ENCODE data around the gene DNAH10.

Gene DNAH10

DNA sequence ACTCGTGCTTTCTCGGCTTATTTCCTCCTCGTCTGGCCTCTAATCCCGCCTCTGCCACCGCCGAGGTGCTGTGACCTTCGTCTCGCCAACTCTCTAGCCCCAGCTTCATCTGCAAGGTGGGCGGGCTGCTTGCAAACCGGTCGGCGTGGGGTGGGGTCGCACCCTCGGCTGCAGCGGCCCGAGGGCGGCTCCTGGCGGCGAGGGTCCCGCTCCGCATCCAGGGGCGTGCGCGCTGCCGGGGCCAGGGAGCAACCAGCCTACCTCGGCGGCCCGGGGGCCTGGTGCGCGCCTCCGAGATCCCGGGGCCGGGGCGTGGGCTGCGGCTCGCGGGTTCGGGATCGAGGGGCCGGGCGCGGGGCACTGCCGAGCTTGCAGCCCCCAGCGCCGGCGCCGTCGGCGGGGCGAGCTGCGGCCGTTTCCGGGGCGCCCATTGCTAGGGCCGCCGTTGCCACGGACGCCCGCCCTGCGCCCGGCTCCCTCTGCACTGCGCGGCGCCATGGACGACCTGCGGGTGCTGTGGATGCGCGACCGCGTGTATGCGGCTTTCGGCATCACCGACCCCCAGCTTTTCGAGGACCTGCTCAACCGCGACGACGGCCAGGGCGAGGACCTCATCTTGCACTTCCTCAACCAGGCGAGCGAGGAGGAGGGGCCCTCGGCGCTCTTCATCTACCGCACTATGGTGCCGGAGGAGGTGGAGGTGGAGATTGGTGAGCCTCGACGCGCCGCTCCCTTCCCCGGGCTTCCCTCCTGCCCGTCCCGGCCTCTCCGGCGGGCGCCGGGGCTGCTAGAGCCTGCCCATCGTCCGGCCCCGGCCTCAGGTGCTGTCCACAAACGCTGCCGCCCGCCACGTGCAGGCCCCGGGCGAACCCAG, at the start of gene DNAH10:
TSS of gene DNAH10 (plus strand) at position 461 of the 874 bp plus-strand sequence. CDS start at position 497, 36 bp downstream.
- peak; percentile 32 for DNase-seq (ENCODE audit: low spot score)

DNA sequence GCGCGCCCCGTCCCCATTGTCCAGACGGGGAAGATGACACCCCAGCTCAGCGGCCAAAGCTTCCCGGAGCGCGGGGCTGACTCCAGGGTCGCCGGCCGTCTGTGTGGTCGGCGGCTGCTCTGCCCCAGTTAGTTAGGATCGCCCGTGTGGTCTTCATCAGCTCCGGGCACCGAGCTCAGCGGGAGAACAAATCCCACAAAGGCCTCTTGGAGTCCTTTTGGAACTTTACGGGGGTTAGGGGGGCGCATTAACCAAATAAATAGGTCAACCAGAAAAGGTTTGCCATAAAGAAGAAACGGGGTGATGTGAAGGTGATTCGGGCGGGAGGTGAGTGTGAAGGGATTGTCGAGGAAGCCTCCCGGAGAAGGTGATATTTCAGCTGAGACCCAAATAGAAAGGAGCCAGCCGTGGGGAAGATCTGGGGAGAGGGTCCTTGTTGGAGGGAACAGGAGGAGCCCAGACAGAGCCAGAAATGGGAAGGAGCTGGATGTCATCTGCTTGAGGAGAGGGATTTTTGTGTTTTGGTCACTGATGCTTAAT, 49.3 kb upstream of the DNAH10 start:
- peak; percentile 24 for DNase-seq (ENCODE audit: low spot score)

DNA sequence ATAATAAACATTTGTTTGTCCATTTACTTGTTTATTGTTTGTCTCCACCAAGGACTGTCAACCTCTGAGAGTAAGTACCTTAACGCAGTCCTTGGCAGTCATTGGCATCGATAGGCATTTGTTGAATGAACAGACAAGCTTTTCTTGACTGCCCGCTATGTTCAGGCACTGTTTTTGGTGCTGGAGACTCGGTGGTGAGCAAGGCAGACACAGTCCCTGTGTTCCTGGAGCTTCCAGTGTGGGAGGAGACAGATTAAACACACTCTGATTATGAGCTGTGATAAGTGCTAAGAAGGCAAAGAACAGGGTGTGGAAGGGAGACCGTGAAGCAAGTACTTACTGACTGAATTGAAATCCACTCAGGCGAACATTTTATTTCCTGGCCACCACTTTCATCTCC, 48.7 kb upstream of the DNAH10 start:
- peak; percentile 24 for DNase-seq (ENCODE audit: low spot score)

DNA sequence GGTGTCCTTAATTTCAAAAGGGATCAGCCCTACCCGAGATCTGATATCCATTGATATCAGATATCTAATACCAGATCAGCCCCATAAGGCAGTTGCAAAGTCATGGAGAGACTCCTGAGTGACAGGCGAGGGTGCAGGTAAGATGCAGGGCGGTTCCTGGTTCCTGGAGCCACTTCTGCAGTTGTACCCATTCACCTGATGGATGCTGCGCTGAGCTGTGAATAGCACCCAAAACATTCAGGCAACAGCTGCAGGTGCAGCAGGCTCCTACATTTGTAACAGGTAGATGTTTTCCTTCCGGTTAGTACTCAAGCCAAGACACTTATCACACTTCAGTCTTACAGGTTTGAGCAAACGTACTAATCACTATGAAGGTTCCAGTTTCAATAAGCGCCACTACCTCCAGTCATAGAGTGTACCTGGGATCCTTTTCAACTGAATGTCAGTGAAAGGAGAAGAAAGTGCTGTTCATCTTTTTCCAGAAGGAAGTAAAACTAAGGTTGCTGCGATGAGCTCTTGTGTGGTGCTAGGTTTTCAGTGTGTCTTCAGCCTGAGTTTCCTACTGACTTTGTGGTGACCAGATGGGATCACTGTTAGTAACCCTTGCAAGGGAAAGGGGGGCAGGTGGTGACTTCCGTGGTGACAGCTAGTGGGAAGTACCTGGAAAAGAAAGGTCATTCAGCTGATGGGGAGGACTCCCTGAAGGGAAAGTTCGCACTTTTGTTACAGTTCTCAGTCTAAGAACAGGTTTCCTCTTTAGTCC, 48.1 kb upstream of the DNAH10 start:
- no peak for DNase-seq (ENCODE audit: low spot score)

GRCh38 chr12:123715195-123715594, 46.9 kb upstream of the DNAH10 start:
- DNase-seq (ENCODE audit: low spot score), result no peak

GRCh38 chr12:123717350-123717749, 44.8 kb upstream of the DNAH10 start:
- no peak for DNase-seq (ENCODE audit: low spot score)

DNA sequence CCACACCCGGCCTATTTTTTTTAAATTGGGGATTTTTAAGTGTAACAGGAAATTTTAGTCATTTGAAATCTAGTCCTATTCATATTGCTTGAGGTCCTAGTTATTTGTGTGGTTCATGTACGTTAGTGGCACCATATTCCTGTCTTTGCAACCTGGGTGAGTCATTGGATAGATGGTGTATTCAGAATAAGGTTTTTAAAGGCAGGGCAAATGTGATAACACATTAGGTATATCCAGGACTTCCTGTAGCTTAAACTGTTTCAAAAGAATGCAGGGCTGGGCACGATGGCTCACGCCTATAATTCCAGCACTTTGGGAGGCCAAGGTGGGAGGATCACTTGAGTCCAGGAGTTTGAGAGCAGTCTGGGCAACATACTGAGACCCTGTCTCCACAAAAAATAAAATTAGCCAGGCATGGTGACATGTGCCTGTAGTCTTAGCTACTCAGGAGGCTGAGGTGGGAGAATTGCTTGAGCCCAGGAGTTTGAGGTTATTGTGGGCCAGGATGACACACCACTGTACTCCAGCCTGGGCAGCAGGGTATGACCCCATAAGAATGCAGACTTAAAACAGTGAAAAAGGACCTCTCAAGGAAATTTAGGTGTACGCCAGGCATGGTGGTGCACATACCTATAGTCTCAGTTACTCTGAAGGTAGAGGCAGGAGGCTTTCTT, 41.8 kb upstream of the DNAH10 start:
- no peak for DNase-seq (ENCODE audit: low spot score)

GRCh38 chr12:123721245-123721644, 40.9 kb upstream of the DNAH10 start:
- DNase-seq (ENCODE audit: low spot score), result no peak

DNA sequence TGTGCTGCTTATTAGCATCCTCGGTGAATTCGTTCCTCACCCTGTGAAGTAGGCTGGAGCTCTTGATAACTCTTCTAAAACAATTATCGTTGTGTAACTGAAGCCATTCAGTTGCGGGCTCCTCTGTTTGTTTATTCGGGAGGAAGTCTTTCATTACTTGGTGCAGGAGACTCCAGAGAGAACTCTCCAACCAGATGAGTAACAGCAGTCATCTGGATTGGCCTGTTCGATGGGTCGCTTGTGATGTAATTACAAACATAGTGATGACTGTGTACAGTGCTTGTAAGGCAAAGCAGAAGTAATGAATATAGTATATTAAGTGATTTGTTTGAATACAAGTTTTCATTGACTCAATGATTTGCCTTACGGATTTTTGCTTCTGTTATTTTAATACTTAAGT, 39.1 kb upstream of the DNAH10 start:
- no peak for DNase-seq (ENCODE audit: low spot score)

GRCh38 chr12:123723765-123724164, 38.3 kb upstream of the DNAH10 start:
- DNase-seq (ENCODE audit: low spot score), result no peak

DNA sequence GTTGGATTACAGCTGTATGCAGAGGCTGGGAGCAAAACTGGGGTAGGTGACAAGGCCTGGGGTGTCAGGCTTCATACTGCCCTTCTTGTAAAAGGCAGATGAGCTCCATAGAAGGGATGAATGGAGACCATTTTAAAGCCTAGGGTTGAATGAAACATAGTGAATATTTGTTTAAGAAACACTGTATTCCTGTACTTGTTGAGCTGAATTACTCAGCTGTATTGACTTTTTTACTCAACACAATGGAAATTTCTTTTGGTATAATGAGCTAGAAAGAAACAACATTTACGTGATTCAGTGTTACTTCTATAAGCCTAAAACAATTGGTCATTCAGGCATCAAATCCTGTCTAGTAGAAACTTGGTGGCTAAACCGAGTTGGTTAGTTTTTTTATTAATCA, 35.9 kb upstream of the DNAH10 start:
- no peak for DNase-seq (ENCODE audit: low spot score)

GRCh38 chr12:123726962-123727361, 35.1 kb upstream of the DNAH10 start:
- no peak for DNase-seq (ENCODE audit: low spot score)

DNA sequence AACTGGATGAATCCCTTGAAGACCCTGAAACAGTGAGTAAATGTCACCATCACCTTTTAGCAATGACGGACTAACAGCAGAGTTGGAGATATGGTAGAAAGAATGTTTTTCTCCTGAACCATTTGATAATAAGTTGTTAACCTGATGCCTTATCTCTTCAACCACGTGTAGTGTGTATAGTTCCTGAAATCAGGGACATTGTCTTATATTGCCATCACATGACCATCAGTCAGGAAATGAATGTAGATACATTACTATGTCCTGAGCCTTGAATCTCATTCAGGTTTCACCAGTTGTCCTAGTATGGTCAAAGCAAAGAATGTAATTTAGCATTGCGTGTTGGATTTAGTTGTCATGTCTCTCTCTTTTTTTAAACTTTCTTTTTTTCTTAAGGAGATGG, 34.2 kb upstream of the DNAH10 start:
- no peak for DNase-seq (ENCODE audit: low spot score)

DNA sequence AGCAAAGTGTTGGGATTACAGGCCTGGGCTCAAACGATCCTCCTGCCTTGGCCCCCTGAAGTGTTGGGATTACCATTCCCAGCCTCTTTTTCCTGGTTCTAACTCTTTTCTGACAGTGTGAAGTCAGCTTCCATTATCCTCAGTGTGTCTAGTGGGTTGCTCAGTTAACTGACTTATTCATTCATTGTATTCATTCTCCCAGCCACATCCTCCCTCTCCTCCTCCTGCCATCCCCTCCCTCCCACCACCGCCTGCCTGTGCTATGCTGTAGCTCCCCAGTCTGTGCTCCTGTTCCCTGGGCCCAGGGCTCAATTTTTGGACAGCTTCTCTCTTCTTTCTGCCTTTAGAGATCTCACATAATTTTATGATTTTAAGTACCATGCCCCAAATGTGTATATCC, 30.5 kb upstream of the DNAH10 start:
- DNase-seq (ENCODE audit: low spot score), result no peak

GRCh38 chr12:123732251-123732650, 29.9 kb upstream of the DNAH10 start:
- no peak for DNase-seq (ENCODE audit: low spot score)

GRCh38 chr12:123733229-123733628, 28.9 kb upstream of the DNAH10 start:
- DNase-seq (ENCODE audit: low spot score), result no peak

GRCh38 chr12:123734268-123734667, 27.8 kb upstream of the DNAH10 start:
- DNase-seq (ENCODE audit: low spot score), result no peak

DNA sequence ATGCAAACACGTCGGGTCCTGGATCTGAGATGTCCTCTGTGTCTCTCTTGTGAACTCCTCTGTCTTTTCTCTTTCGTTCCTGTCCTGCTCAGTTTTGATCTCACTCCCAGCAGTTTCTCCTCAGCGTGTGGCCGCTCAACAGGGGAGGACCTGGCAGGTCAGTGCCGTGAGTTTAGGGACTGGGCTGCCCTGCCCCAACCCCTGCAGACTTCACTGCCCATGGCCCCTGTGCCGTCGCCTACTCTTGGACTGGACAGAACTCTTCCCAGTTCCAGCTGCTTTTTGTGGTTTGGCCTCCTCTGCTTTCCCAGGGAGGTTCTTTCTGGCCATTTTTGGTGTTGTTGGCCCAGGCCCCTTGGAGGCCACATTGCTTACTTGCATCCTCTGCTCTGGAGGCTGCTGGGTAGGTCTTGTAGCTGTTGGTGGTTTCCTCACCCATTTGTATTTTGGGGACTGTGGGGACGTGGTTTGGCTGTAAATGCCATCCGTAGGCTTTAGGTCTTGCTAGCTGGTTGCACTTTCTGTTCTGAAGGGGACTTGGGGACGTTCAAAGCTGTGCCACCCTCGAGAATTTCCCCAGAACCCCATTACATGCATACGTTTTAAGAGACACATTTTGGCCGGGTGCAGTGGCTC, 20.0 kb upstream of the DNAH10 start:
- no peak for DNase-seq (ENCODE audit: low spot score)

GRCh38 chr12:123743002-123743401, 19.1 kb upstream of the DNAH10 start:
- no peak for DNase-seq (ENCODE audit: low spot score)

DNA sequence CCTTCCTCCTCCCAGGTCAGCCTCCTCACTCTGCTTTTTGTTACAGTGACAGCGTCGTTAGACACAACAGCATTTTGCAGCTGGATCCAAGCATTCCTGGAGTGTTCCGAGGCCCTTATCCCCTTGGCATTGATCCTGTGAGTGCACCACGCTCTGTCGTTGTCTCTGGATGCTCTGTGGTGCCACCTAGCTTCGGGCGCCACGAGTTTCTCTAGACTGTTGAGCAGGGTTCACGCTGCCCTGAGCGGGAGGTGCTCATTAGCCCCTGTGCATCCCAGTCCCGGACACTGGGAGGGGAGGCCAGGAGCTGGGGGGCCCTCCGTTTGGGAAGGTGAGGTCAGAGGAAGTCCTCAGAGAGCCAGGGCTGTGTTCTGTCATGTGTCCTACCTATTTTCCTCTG, 17.3 kb upstream of the DNAH10 start:
- DNase-seq (ENCODE audit: low spot score), result no peak

GRCh38 chr12:123747309-123747708, 14.8 kb upstream of the DNAH10 start:
- DNase-seq (ENCODE audit: low spot score), result no peak

GRCh38 chr12:123748161-123748560, 13.9 kb upstream of the DNAH10 start:
- DNase-seq (ENCODE audit: low spot score), result no peak

Data from hepatic stellate cell (primary cell).